K562 (cell line): Measurements from ENCODE around the gene FAM111B. TPM values are rescaled to one million over a fixed set of nuclear protein-coding genes. Genes with fewer than 3 reads are reported as not detected.

Experiments
- ATAC-seq: fragments of 200-7000 bp; cut with Tn5 transposase; 3 replicates; pipeline ENCODE4 v1.9.1; 2020; ENCODE audit warnings: moderate library complexity
- BruUV-seq: library from RNA; stranded (reverse); fragments of 400-500 nt; replicated peaks from 2 replicates; lab custom pipeline; 2021; lab: Mats Ljungman, UMichigan
- CTCF ChIA-PET: fragments of 300-600 bp; formaldehyde crosslinking; extraction: SDS; loops from one replicate; lab custom pipeline; 2021; ENCODE audit warnings: low intra/inter-chr PET ratio; lab: Yijun Ruan, JAX
- POLR2A ChIA-PET: fragments of 300-600, 350-650 bp; sonication (Branson Sonifier 250); formaldehyde crosslinking; extraction: SDS; loops from one replicate; lab custom pipeline; 2021; ENCODE audit warnings: antibody characterized with exemption, inconsistent platforms; lab: Yijun Ruan, JAX
- DNase-seq, 4 experiments: peaks; one replicate each; pipeline versions ENCODE4 v3.0.0 to v3.0.0-alpha.2; 2011 to 2018; ENCODE audit warnings: low spot score in 3 of 4, mixed read lengths in 3 of 4; ENCODE audit errors: extremely low read depth in 1 of 4
- FAIRE-seq: peaks from 2 replicates; lab custom pipeline; 2011; peaks lifted over from hg19 to GRCh38; lab: Jason Lieb, UNC
- H2AFZ ChIP-seq: 2 replicates; pipeline ENCODE4 v1.6.0; 2011; ENCODE audit warnings: low read depth, low read length, control low read depth, inconsistent platforms
- H3K27ac ChIP-seq: fragments of 200-600 bp; 3 replicates; pipeline ENCODE4 v1.8.0; 2011; ENCODE audit warnings: low read depth, mild to moderate bottlenecking, control low read depth, inconsistent platforms, low read length, moderate library complexity, mixed read lengths; ENCODE audit errors: extremely low read depth
- H3K27me3 ChIP-seq, 2 experiments: fragments of 300-600 bp in 1 of 2; 2 replicates in 1 of 2; 3 replicates in 1 of 2; pipeline versions ENCODE4 v1.6.0 to v1.8.0; 2011; ENCODE audit warnings: inconsistent platforms in 2 of 2, low read length in 2 of 2, mild to moderate bottlenecking in 1 of 2, mixed read lengths in 1 of 2, moderate library complexity in 1 of 2; ENCODE audit not compliant: control insufficient read depth in 2 of 2, insufficient read depth in 2 of 2
- H3K36me3 ChIP-seq: fragments of 300-600 bp; 3 replicates; pipeline ENCODE4 v1.8.0; 2011; ENCODE audit warnings: mild to moderate bottlenecking, low read length, inconsistent platforms; ENCODE audit not compliant: control insufficient read depth, insufficient read depth
- H3K4me1 ChIP-seq, 2 experiments: fragments of 200-600 bp in 1 of 2; replicated peaks in 1 of 2; 2 replicates in 1 of 2; 3 replicates in 1 of 2; pipeline versions ENCODE4 v1.5.1 to v1.8.0; 2011; ENCODE audit warnings: inconsistent platforms in 2 of 2, low read length in 2 of 2, mild to moderate bottlenecking in 1 of 2, mixed read lengths in 1 of 2, moderate library complexity in 1 of 2; ENCODE audit not compliant: control insufficient read depth in 2 of 2, insufficient read depth in 2 of 2
- H3K4me2 ChIP-seq: 2 replicates; pipeline ENCODE4 v1.6.1; 2011; ENCODE audit warnings: low read length, control low read depth, inconsistent platforms, mixed read lengths; ENCODE audit not compliant: insufficient read depth
- H3K4me3 ChIP-seq: fragments of 200-600 bp; sonication (generic), shearing (Covaris generic); 2 replicates; pipeline ENCODE4 v1.5.1; 2016; ENCODE audit warnings: control low read depth, inconsistent platforms
- H3K79me2 ChIP-seq: fragments of 200-600 bp; 3 replicates; pipeline ENCODE4 v1.8.0; 2011; ENCODE audit warnings: low read length, inconsistent platforms; ENCODE audit not compliant: control insufficient read depth, insufficient read depth
- H3K9ac ChIP-seq, 2 experiments: 2 replicates each; pipeline versions ENCODE4 v1.6.0 to v1.6.1; 2011; ENCODE audit warnings: low read depth in 2 of 2, low read length in 2 of 2, control low read depth in 1 of 2, inconsistent platforms in 1 of 2, mild to moderate bottlenecking in 1 of 2, mixed read lengths in 1 of 2; ENCODE audit not compliant: insufficient read depth in 1 of 2
- H3K9me1 ChIP-seq: one replicate; pipeline ENCODE4 v1.6.0; 2011; ENCODE audit warnings: inconsistent platforms, mild to moderate bottlenecking, low read length, moderate library complexity; ENCODE audit not compliant: control insufficient read depth, insufficient read depth
- H3K9me3 ChIP-seq: replicated peaks from 2 replicates; pipeline ENCODE4 v1.5.1; 2011; ENCODE audit warnings: low read depth, low read length, inconsistent platforms; ENCODE audit not compliant: control insufficient read depth, insufficient read depth
- H4K20me1 ChIP-seq: replicated peaks from 2 replicates; pipeline ENCODE4 v1.6.1; 2011; ENCODE audit warnings: low read length, inconsistent platforms, mixed read lengths; ENCODE audit not compliant: control insufficient read depth, insufficient read depth
- ATF3 ChIP-seq, 2 experiments: fragments of 450-650 bp in 1 of 2; sonication (generic) in 1 of 2; formaldehyde crosslinking in 1 of 2; IDR thresholded peaks in 1 of 2; conservative IDR thresholded peaks in 1 of 2; 2 replicates each; pipeline versions ENCODE4 v1.6.1 to v1.8.1; 2016 to 2023; ENCODE audit warnings: mild to moderate bottlenecking in 2 of 2, moderate library complexity in 2 of 2, inconsistent platforms in 1 of 2, missing genetic modification reagents in 1 of 2
- CBFA2T3 ChIP-seq: fragments of 450-650 bp; IDR thresholded peaks from 2 replicates; pipeline ENCODE4 v1.6.1; 2017
- CBX2 ChIP-seq: fragments of 200-600 bp; sonication (generic); IDR thresholded peaks from one replicate; pipeline ENCODE4 v1.6.1; 2012; ENCODE audit warnings: mild to moderate bottlenecking, low read length, inconsistent platforms; ENCODE audit not compliant: insufficient read depth, poor library complexity, severe bottlenecking
- GTF2F1 ChIP-seq: IDR thresholded peaks from 2 replicates; pipeline ENCODE4 v1.6.1; 2011; ENCODE audit warnings: low read depth, low read length, improper control_type of control experiment
- PCBP2 ChIP-seq: fragments of 200-400 bp; formaldehyde crosslinking; IDR thresholded peaks from 2 replicates; pipeline ENCODE4 v1.6.1; 2018; ENCODE audit warnings: low read length, low read depth, mild to moderate bottlenecking, moderate library complexity; ENCODE audit not compliant: poor library complexity, severe bottlenecking
- SIRT6 ChIP-seq: IDR thresholded peaks from one replicate; pipeline ENCODE4 v1.6.1; 2012; ENCODE audit warnings: low read depth, mild to moderate bottlenecking, control low read depth, inconsistent platforms, low read length, moderate library complexity
- TAF7 ChIP-seq: fragments of 450-650 bp; IDR thresholded peaks from 2 replicates; pipeline ENCODE4 v1.6.1; 2016; ENCODE audit warnings: missing genetic modification characterization, missing compliant biosample characterization
- TEAD4 ChIP-seq, 2 experiments: sonication (generic) in 1 of 2; formaldehyde crosslinking in 1 of 2; IDR thresholded peaks; 2 replicates each; pipeline versions ENCODE4 v1.6.1 to v1.8.0; 2012 to 2022; ENCODE audit warnings: borderline replicate concordance in 1 of 2, inconsistent platforms in 1 of 2, low read length in 1 of 2, mild to moderate bottlenecking in 1 of 2, missing genetic modification reagents in 1 of 2
- ZNF124 ChIP-seq: sonication (generic); formaldehyde crosslinking; IDR thresholded peaks from 2 replicates; pipeline ENCODE4 v1.8.1; 2022; ENCODE audit warnings: missing genetic modification reagents
- ZNF174 ChIP-seq: fragments of 250-450 bp; sonication (Bioruptor Pico); IDR thresholded peaks from 2 replicates; pipeline ENCODE4 v1.4.0; 2020; ENCODE audit warnings: mild to moderate bottlenecking
- WGBS: fragments of 100-300 bp; shearing (Covaris generic); methylation state at CpG from one replicate; pipeline ENCODE4 v1.1.6; 2016; ENCODE audit warnings: low coverage, mixed read lengths; ENCODE audit not compliant: insufficient coverage; ENCODE audit errors: missing lambda C conversion rate; 5-methylcytosine and 5-hydroxymethylcytosine counted together
- in situ Hi-C: fragments of 300-500 bp; cut with MboI; formaldehyde crosslinking; loops from 4 replicates; pipeline ENCODE4 v1.15.0; 2018; ENCODE audit warnings: inconsistent platforms, mixed read lengths
- intact Hi-C: fragments of 100-400 bp; cut with micrococcal nuclease; formaldehyde crosslinking; loops from 2 replicates; pipeline ENCODE4 v1.14.2; 2022
- polyA plus RNA-seq, 8 experiments: library from polyadenylated mRNA; depleted of rRNA in 4 of 8; stranded (reverse) in 5 of 8; unstranded in 3 of 8; fragments of >200 nt; fragmentation: Nextera tagmentation in 2 of 8; fragmentation: Illumina TruSeq in 1 of 8; extraction: Ambion mirVana in 2 of 8; extraction: Trizol in 1 of 8; gene quantifications; 2 replicates each; pipeline versions ENCODE4 v1.2.1 to v1.2.3, GENCODE V29; 2011 to 2014; ENCODE audit warnings: inconsistent platforms in 1 of 8, missing spikeins in 1 of 8
- total RNA-seq, 7 experiments: library from RNA; depleted of rRNA in 6 of 7; stranded (reverse); fragments of >200 nt in 6 of 7; fragmentation: Illumina TruSeq in 2 of 7; extraction: Trizol in 2 of 7; gene quantifications; 2 replicates each; pipeline versions ENCODE4 v1.2.1 to v1.2.3, GENCODE V29; 2011 to 2021; ENCODE audit warnings: low replicate concordance in 1 of 7

The FAM111B gene
- total and polyA plus RNA-seq, 9 of the 15 experiments (the other 6 are each of a cell fraction or from before 2014, with no cell fraction given), result 0.01 to 0.33 (median 0.06) TPM; not detected in 5

GRCh38 chr11:59112494-59112893 lies 5.5 kb downstream of the FAM111B start:
- no peaks in the 10 kb centered on the region for H3K36me3 ChIP-seq
- H3K4me1 ChIP-seq, result no peaks in the 10 kb centered on the region
- H3K27ac ChIP-seq, result no peak overlapping the region
- in situ Hi-C loops, result no loop called here
- 2% methylated on average over 2 of the region's 2 CpGs for WGBS
- DNase-seq, result no peak
- no peak overlapping the region for H2AFZ ChIP-seq
- POLR2A ChIA-PET, result no interaction called here
- H3K9me3 ChIP-seq, result no peaks in the 10 kb centered on the region
- peaks cover 2 to 4% of the 10 kb centered on the region in 2 experiments; a peak in 2 of 5 replicates for H3K27me3 ChIP-seq
- CTCF ChIA-PET, result no interaction called here
- FAIRE-seq, result no peak
- H3K4me3 ChIP-seq, result no peak overlapping the region
- no peaks in the 10 kb centered on the region for H3K79me2 ChIP-seq
- no peak overlapping the region for H3K4me2 ChIP-seq
- H3K9ac ChIP-seq, result no peak overlapping the region
- TF ChIP-seq ZNF124 (CRISPR knock-in tag) (no peak), CBX2 (no peak), ZNF174 (CRISPR knock-in tag) (no peak), TEAD4 (IDR thresholded peaks at IDR 0.05; ENCODE audit: low read length) (no peak), TEAD4 (CRISPR knock-in tag; IDR thresholded peaks at IDR 0.05; ENCODE audit: borderline replicate concordance) (no peak), TAF7 (tag) (no peak), PCBP2 (no peak), GTF2F1 (no peak), ATF3 (IDR thresholded peaks at IDR 0.05) (no peak), ATF3 (CRISPR knock-in tag; conservative IDR thresholded peaks at IDR 0.05) (no peak), CBFA2T3 (no peak), SIRT6 (no peak)
- no TSS peak for BruUV-seq
- no peaks in the 10 kb centered on the region for H3K9me1 ChIP-seq
- no peaks in the 10 kb centered on the region for H4K20me1 ChIP-seq
- no peak for ATAC-seq
- intact Hi-C loops, result no loop called here
